ENCODE measurements around the gene UBAC2. TPM values are rescaled to one million over a fixed set of nuclear protein-coding genes. Genes with fewer than 3 reads are reported as not detected.

Gene UBAC2
- total RNA-seq, 2 experiments from 2014 or later: 26.8 to 28.5 TPM

GRCh38 chr13:99275093-99275469 lies 74.4 kb downstream of the UBAC2 start:
- no peak overlapping the region for H3K4me2 ChIP-seq (ENCODE audit: low read length)
- H3K9me2 ChIP-seq (ENCODE audit: insufficient read depth, low read length): no peaks in the 10 kb centered on the region
- peaks cover under 1% of the 10 kb centered on the region; the same call in 1 of the 2 replicates for H4K20me1 ChIP-seq (ENCODE audit: insufficient read depth, low read length)
- H3K9me3 ChIP-seq (ENCODE audit: low read length): no peaks in the 10 kb centered on the region
- intact Hi-C loops (cut with micrococcal nuclease; ENCODE audit: unreplicated experiment): no loop called here
- BruUV-seq (replicated peaks): no TSS peak
- POLR2A ChIA-PET: interaction anchor here (0.6 to 3.1 kb wide), 3 partner anchors 27 to 273 kb away, joined by 3 to 7 read pairs (median 4); no protein-coding TSS in a partner anchor
- TF ChIP-seq CTCF (conservative IDR thresholded peaks at IDR 0.05; ENCODE audit: low read length) (no peak), EZH2phosphoT487 (IDR thresholded peaks at IDR 0.05; ENCODE audit: borderline replicate concordance, low read depth, low read length) (no peak)
- no peak overlapping the region for H2AFZ ChIP-seq (ENCODE audit: low read length)
- H3K4me1 ChIP-seq (ENCODE audit: insufficient read depth, low read length, poor library complexity, severe bottlenecking): peaks cover 14% of the 10 kb centered on the region
- CTCF ChIA-PET (ENCODE audit: unreplicated experiment): no interaction called here
- H3K4me3 ChIP-seq (ENCODE audit: low read depth, low read length, poor library complexity, severe bottlenecking): no peak overlapping the region
- no peaks in the 10 kb centered on the region for H3K79me2 ChIP-seq (ENCODE audit: insufficient read depth, low read depth, low read length)
- no peak overlapping the region for H3K27ac ChIP-seq (ENCODE audit: low read depth, low read length, poor library complexity, severe bottlenecking)
- DNase-seq (ENCODE audit: low spot score): no peak
- peaks cover 10% of the 10 kb centered on the region for H3K36me3 ChIP-seq (ENCODE audit: insufficient read depth, low read length)

GRCh38 chr13:99276706-99277105 lies 76.1 kb downstream of the UBAC2 start:
- intact Hi-C loops (cut with micrococcal nuclease; ENCODE audit: unreplicated experiment): no loop called here

More at GRCh38 chr13:99276706-99277105, 76.1 kb downstream of the UBAC2 start:
- Histone ChIP-seq H3K36me3 (ENCODE audit: insufficient read depth, low read length) (peaks cover 15% of the 10 kb centered on the region), H3K79me2 (ENCODE audit: insufficient read depth, low read depth, low read length) (no peaks in the 10 kb centered on the region), H3K4me3 (ENCODE audit: low read depth, low read length, poor library complexity, severe bottlenecking) (no peak overlapping the region), H2AFZ (ENCODE audit: low read length) (no peak overlapping the region), H3K4me1 (ENCODE audit: insufficient read depth, low read length, poor library complexity, severe bottlenecking) (peaks cover 8% of the 10 kb centered on the region), H3K9me3 (ENCODE audit: low read length) (no peaks in the 10 kb centered on the region), H3K4me2 (ENCODE audit: low read length) (no peak overlapping the region), H4K20me1 (ENCODE audit: insufficient read depth, low read length) (peaks cover 7% of the 10 kb centered on the region; the same call in 1 of the 2 replicates), H3K9me2 (ENCODE audit: insufficient read depth, low read length) (no peaks in the 10 kb centered on the region), H3K27ac (ENCODE audit: low read depth, low read length, poor library complexity, severe bottlenecking) (no peak overlapping the region)
- DNase-seq (ENCODE audit: low spot score): no peak
- POLR2A ChIA-PET: no interaction called here
- no peak for TF ChIP-seq CTCF (conservative IDR thresholded peaks at IDR 0.05; ENCODE audit: low read length)
- no peak for TF ChIP-seq EZH2phosphoT487 (IDR thresholded peaks at IDR 0.05; ENCODE audit: borderline replicate concordance, low read depth, low read length)
- no TSS peak for BruUV-seq (replicated peaks)
- CTCF ChIA-PET (ENCODE audit: unreplicated experiment): no interaction called here

All from OCI-LY7 (cell line).